Astrocyte of the spinal cord (primary cell): ENCODE measurements around the gene METTL17.

Experiments used
- DNase-seq: peaks from one replicate; pipeline ENCODE4 v3.0.0; 2011; ENCODE audit warnings: low read depth, low spot score
- H3K4me3 ChIP-seq: 2 replicates; pipeline ENCODE4 v1.5.1; 2011; ENCODE audit warnings: low read depth, mild to moderate bottlenecking, low read length, moderate library complexity
- in situ Hi-C: cut with HindIII; loops from 2 replicates; pipeline ENCODE4 v1.10.0; 2017; ENCODE audit warnings: low sequenced_read_pairs
- TF ChIP-seq, protein P1 (sequence below): IDR thresholded peaks from 2 replicates; pipeline ENCODE4 v1.5.1; 2012; ENCODE audit warnings: low read depth, mild to moderate bottlenecking, low read length, inconsistent platforms

Gene METTL17

DNA sequence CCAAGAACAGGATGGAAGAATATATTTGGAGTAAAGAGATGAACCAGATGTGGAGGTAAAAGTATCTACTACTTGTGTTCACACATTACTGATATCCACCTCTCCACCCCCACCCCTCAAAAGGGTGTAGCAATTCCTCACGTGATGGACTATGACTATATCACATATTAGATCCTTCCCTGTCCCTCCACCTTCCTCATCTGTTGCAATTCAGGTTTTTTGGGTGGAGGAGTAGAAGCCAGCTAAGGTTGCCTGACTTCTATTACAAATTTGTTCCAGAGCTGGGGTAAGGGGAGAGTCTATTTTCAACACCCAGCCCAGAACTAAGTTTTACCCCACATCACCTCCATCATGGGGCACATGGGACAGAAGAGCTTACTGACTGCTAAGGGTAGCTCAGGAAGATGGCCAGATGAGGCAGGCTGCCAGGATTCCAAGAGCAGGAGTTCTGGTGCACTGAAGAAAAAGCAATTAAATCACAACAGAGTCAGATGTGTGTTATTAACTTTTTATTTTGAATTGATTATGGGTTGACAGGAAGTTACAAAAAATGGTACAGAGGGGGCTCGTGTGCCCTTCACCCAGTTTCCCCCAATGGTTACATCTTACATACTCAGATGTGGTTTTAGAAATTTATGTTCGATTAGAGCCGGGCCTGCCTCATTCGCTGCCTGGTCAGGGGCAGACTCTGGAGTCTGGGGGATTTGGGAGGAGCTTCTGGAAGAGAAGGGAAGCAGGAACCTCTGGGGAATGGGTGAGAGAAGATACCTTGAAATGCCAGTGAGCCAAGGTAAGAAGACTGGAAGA, 42.7 kb downstream of the METTL17 start:
- DNase-seq, result no peak
- TF ChIP-seq, protein P1, sequence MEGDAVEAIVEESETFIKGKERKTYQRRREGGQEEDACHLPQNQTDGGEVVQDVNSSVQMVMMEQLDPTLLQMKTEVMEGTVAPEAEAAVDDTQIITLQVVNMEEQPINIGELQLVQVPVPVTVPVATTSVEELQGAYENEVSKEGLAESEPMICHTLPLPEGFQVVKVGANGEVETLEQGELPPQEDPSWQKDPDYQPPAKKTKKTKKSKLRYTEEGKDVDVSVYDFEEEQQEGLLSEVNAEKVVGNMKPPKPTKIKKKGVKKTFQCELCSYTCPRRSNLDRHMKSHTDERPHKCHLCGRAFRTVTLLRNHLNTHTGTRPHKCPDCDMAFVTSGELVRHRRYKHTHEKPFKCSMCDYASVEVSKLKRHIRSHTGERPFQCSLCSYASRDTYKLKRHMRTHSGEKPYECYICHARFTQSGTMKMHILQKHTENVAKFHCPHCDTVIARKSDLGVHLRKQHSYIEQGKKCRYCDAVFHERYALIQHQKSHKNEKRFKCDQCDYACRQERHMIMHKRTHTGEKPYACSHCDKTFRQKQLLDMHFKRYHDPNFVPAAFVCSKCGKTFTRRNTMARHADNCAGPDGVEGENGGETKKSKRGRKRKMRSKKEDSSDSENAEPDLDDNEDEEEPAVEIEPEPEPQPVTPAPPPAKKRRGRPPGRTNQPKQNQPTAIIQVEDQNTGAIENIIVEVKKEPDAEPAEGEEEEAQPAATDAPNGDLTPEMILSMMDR, result no peak
- in situ Hi-C loops, result no loop called here
- no peak overlapping the region for H3K4me3 ChIP-seq

- in situ Hi-C loops, result no loop called here
- no peak for DNase-seq
- TF ChIP-seq, protein P1, result no peak
Measured at GRCh38 chr14:21033133-21033698, 43.4 kb downstream of the METTL17 start.

GRCh38 chr14:21034707-21035106, 44.9 kb downstream of the METTL17 start, which contains the start of gene RNASE13:
Gene RNASE13, minus strand, starts transcription at chr14:21034807. Its CDS starts 519 bp downstream, at chr14:21034288.
- no peak within 1 kb of the TSS for H3K4me3 ChIP-seq
- no peak for DNase-seq
- in situ Hi-C loops, result no loop called here

More at GRCh38 chr14:21033133-21033698, 43.4 kb downstream of the METTL17 start:
- H3K4me3 ChIP-seq, result no peak overlapping the region

GRCh38 chr14:21036751-21037150, 47.0 kb downstream of the METTL17 start:
- no peak overlapping the region for H3K4me3 ChIP-seq
- in situ Hi-C loops, result no loop called here
- DNase-seq, result no peak
- TF ChIP-seq, protein P1, result no peak

More at GRCh38 chr14:21034707-21035106, 44.9 kb downstream of the METTL17 start, which contains the start of gene RNASE13:
- TF ChIP-seq, protein P1, result no peak

DNA sequence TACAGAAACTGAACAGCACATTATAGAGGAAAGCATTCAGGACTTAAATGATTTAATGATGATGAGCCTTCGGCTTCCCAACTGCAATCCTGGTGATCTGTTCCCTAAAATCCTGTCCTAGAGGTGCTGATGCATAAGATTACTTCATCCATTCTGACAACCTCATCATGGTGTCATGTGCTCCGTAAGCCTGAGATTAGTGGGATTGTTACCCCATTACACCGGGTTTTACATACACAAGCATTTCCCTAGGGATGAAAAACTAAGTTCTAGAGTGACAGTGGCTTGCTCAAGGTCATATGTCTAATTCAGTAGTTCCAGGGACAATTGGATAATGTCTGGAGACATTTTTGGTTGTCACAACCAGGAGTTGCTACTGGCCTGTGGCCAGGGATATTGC, 47.4 kb downstream of the METTL17 start:
- TF ChIP-seq, protein P1, result no peak

DNA sequence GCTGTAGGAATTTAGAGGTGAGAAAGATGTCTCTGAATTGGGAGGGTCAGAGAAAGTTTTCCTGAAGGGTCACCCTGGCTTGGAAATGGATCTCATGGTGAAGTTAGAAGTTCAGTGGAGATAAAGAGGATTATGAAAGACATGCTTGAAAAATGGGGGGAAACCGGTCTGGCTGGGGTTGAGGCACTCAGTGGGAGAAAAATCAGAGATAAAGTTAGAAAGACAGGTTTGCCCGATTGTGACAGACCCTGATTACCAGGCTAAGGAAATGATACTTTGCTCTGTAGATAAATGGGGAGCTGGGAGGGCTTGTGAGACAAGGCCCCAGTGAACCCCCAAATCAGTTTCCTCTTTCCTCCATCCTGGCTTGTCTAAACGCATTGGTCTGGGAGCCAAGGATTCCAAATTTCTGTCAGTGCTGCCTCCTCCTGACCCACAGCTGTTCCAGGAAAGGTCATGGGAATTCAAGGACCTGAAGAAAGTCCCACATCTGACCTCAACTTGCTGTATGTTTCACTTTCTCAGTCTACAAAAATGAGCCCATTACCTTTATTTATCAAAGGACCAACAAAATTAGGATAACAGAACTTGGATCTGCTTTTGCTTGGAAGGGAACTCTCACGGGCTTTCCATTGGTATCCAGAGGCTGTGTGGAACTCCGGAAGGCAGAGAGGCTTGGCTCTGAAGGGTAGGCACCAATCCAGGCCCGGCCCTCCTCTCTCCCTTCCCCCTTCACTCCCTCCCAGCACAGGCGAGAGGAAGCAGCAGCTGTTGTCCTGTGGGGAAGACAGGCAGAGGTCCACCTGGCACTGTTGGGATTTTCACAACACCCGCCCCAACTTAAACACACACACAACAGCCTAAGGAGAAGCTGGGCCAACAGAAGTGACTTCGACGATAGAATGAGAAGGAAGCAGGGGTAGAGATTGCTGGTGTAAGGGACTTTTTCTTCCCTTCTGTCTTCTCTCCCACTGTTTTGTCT, 49.0 kb downstream of the METTL17 start:
- TF ChIP-seq, protein P1, result no peak
- in situ Hi-C loops, result no loop called here
- H3K4me3 ChIP-seq, result no peak overlapping the region
- DNase-seq, result peak; percentile 35

More for the DNA sequence above, 47.4 kb downstream of the METTL17 start:
- no peak for DNase-seq
- H3K4me3 ChIP-seq, result no peak overlapping the region
- in situ Hi-C loops, result no loop called here
